ENCODE data around the gene FBXO34.

- no peak for TF ChIP-seq POLR2A (IDR thresholded peaks at IDR 0.05; ENCODE audit: insufficient read depth in 1 of 2, low read depth in 2 of 2, low read length in 2 of 2)
- no peak for TF ChIP-seq HNF4G (IDR thresholded peaks at IDR 0.05; ENCODE audit: borderline replicate concordance, low read depth, low read length)
- TF ChIP-seq HNF4G (CRISPR knock-in tag; IDR thresholded peaks at IDR 0.05; ENCODE audit: borderline replicate concordance, low read depth) = no peak
- no peak for TF ChIP-seq ZNF253 (CRISPR knock-in tag; IDR thresholded peaks at IDR 0.05; ENCODE audit: borderline replicate concordance)
- no peak for TF ChIP-seq RFX5 (IDR thresholded peaks at IDR 0.05; ENCODE audit: low read depth, low read length)
- TF ChIP-seq ZBTB38 (CRISPR knock-in tag; IDR thresholded peaks at IDR 0.05) = no peak
Observed at GRCh38 chr14:55249423-55249822, 21.8 kb upstream of the FBXO34 start.

Measured in HepG2 (cell line).